ENCODE measurements around the gene DHRS13.

DNA sequence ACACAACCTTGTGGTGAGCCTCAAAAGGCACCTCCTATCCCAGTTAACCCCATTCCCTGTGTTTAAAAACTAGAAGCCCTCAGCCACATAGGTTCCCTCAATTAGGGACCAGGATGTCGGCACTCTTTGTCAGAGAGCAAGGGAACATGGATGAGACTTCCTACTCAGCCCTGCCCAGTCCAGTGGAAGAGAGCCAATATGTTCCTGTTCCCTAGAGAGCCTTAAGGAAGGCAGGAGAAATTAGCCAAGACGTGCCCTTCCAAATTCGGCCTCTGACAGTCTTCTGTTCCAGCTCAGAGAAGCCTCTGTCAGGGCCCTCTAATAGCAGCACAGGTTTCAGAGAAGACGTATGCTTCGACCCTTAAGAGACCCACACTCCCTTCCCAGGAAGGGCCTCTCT is 14.6 kb upstream of the DHRS13 start:
- TF ChIP-seq, protein P1, sequence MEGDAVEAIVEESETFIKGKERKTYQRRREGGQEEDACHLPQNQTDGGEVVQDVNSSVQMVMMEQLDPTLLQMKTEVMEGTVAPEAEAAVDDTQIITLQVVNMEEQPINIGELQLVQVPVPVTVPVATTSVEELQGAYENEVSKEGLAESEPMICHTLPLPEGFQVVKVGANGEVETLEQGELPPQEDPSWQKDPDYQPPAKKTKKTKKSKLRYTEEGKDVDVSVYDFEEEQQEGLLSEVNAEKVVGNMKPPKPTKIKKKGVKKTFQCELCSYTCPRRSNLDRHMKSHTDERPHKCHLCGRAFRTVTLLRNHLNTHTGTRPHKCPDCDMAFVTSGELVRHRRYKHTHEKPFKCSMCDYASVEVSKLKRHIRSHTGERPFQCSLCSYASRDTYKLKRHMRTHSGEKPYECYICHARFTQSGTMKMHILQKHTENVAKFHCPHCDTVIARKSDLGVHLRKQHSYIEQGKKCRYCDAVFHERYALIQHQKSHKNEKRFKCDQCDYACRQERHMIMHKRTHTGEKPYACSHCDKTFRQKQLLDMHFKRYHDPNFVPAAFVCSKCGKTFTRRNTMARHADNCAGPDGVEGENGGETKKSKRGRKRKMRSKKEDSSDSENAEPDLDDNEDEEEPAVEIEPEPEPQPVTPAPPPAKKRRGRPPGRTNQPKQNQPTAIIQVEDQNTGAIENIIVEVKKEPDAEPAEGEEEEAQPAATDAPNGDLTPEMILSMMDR (IDR thresholded peaks at IDR 0.05): no peak
- no peak for TF ChIP-seq POLR2AphosphoS5 (IDR thresholded peaks at IDR 0.05; ENCODE audit: insufficient read depth in 1 of 2, low read depth in 1 of 2)

Measured in vagina (tissue), 2 donors.